K562 (cell line): ENCODE results near the gene USP4. TPM values are rescaled to one million over a fixed set of nuclear protein-coding genes. Genes with fewer than 3 reads are reported as not detected.

Source experiments
- ATAC-seq: fragments of 200-7000 bp; cut with Tn5 transposase; 3 replicates; pipeline ENCODE4 v1.9.1; 2020; ENCODE audit warnings: moderate library complexity
- BruUV-seq: library from RNA; stranded (reverse); fragments of 400-500 nt; replicated peaks from 2 replicates; lab custom pipeline; 2021; lab: Mats Ljungman, UMichigan
- CTCF ChIA-PET: fragments of 300-600 bp; formaldehyde crosslinking; extraction: SDS; loops from one replicate; lab custom pipeline; 2021; ENCODE audit warnings: low intra/inter-chr PET ratio; lab: Yijun Ruan, JAX
- POLR2A ChIA-PET: fragments of 300-600, 350-650 bp; sonication (Branson Sonifier 250); formaldehyde crosslinking; extraction: SDS; loops from one replicate; lab custom pipeline; 2021; ENCODE audit warnings: antibody characterized with exemption, inconsistent platforms; lab: Yijun Ruan, JAX
- DNase-seq, 4 experiments: peaks; one replicate each; pipeline versions ENCODE4 v3.0.0 to v3.0.0-alpha.2; 2011 to 2018; ENCODE audit warnings: low spot score in 3 of 4, mixed read lengths in 3 of 4; ENCODE audit errors: extremely low read depth in 1 of 4
- FAIRE-seq: peaks from 2 replicates; lab custom pipeline; 2011; peaks lifted over from hg19 to GRCh38; lab: Jason Lieb, UNC
- H2AFZ ChIP-seq: 2 replicates; pipeline ENCODE4 v1.6.0; 2011; ENCODE audit warnings: low read depth, low read length, control low read depth, inconsistent platforms
- H3K27ac ChIP-seq: fragments of 200-600 bp; 3 replicates; pipeline ENCODE4 v1.8.0; 2011; ENCODE audit warnings: low read depth, mild to moderate bottlenecking, control low read depth, inconsistent platforms, low read length, moderate library complexity, mixed read lengths; ENCODE audit errors: extremely low read depth
- H3K27me3 ChIP-seq, 2 experiments: fragments of 300-600 bp in 1 of 2; 2 replicates in 1 of 2; 3 replicates in 1 of 2; pipeline versions ENCODE4 v1.6.0 to v1.8.0; 2011; ENCODE audit warnings: inconsistent platforms in 2 of 2, low read length in 2 of 2, mild to moderate bottlenecking in 1 of 2, mixed read lengths in 1 of 2, moderate library complexity in 1 of 2; ENCODE audit not compliant: control insufficient read depth in 2 of 2, insufficient read depth in 2 of 2
- H3K36me3 ChIP-seq: fragments of 300-600 bp; 3 replicates; pipeline ENCODE4 v1.8.0; 2011; ENCODE audit warnings: mild to moderate bottlenecking, low read length, inconsistent platforms; ENCODE audit not compliant: control insufficient read depth, insufficient read depth
- H3K4me1 ChIP-seq, 2 experiments: fragments of 200-600 bp in 1 of 2; replicated peaks in 1 of 2; 2 replicates in 1 of 2; 3 replicates in 1 of 2; pipeline versions ENCODE4 v1.5.1 to v1.8.0; 2011; ENCODE audit warnings: inconsistent platforms in 2 of 2, low read length in 2 of 2, mild to moderate bottlenecking in 1 of 2, mixed read lengths in 1 of 2, moderate library complexity in 1 of 2; ENCODE audit not compliant: control insufficient read depth in 2 of 2, insufficient read depth in 2 of 2
- H3K4me2 ChIP-seq: 2 replicates; pipeline ENCODE4 v1.6.1; 2011; ENCODE audit warnings: low read length, control low read depth, inconsistent platforms, mixed read lengths; ENCODE audit not compliant: insufficient read depth
- H3K4me3 ChIP-seq: fragments of 200-600 bp; sonication (generic), shearing (Covaris generic); 2 replicates; pipeline ENCODE4 v1.5.1; 2016; ENCODE audit warnings: control low read depth, inconsistent platforms
- H3K79me2 ChIP-seq: fragments of 200-600 bp; 3 replicates; pipeline ENCODE4 v1.8.0; 2011; ENCODE audit warnings: low read length, inconsistent platforms; ENCODE audit not compliant: control insufficient read depth, insufficient read depth
- H3K9ac ChIP-seq, 2 experiments: 2 replicates each; pipeline versions ENCODE4 v1.6.0 to v1.6.1; 2011; ENCODE audit warnings: low read depth in 2 of 2, low read length in 2 of 2, control low read depth in 1 of 2, inconsistent platforms in 1 of 2, mild to moderate bottlenecking in 1 of 2, mixed read lengths in 1 of 2; ENCODE audit not compliant: insufficient read depth in 1 of 2
- H3K9me1 ChIP-seq: one replicate; pipeline ENCODE4 v1.6.0; 2011; ENCODE audit warnings: inconsistent platforms, mild to moderate bottlenecking, low read length, moderate library complexity; ENCODE audit not compliant: control insufficient read depth, insufficient read depth
- H3K9me3 ChIP-seq: replicated peaks from 2 replicates; pipeline ENCODE4 v1.5.1; 2011; ENCODE audit warnings: low read depth, low read length, inconsistent platforms; ENCODE audit not compliant: control insufficient read depth, insufficient read depth
- H4K20me1 ChIP-seq: replicated peaks from 2 replicates; pipeline ENCODE4 v1.6.1; 2011; ENCODE audit warnings: low read length, inconsistent platforms, mixed read lengths; ENCODE audit not compliant: control insufficient read depth, insufficient read depth
- MBD2 ChIP-seq: sonication (generic); IDR thresholded peaks from 2 replicates; pipeline ENCODE4 v1.6.1; 2016; ENCODE audit warnings: low read depth, borderline replicate concordance
- PHF20 ChIP-seq: fragments of 450-650 bp; IDR thresholded peaks from 2 replicates; pipeline ENCODE4 v1.6.1; 2018; ENCODE audit not compliant: partially characterized antibody
- SLC30A9 ChIP-seq: fragments of 250-450 bp; sonication (Bioruptor Pico); IDR thresholded peaks from 2 replicates; pipeline ENCODE4 v1.8.0; 2022; ENCODE audit warnings: mild to moderate bottlenecking, moderate library complexity
- ZNF274 ChIP-seq: IDR thresholded peaks from 2 replicates; pipeline ENCODE4 v1.6.1; 2011; ENCODE audit warnings: low read depth, mild to moderate bottlenecking, low read length, moderate library complexity, borderline replicate concordance
- ZNF431 ChIP-seq: sonication (generic); formaldehyde crosslinking; IDR thresholded peaks from 2 replicates; pipeline ENCODE4 v1.8.0; 2022; ENCODE audit warnings: mild to moderate bottlenecking, missing genetic modification reagents
- WGBS: fragments of 100-300 bp; shearing (Covaris generic); methylation state at CpG from one replicate; pipeline ENCODE4 v1.1.6; 2016; ENCODE audit warnings: low coverage, mixed read lengths; ENCODE audit not compliant: insufficient coverage; ENCODE audit errors: missing lambda C conversion rate; 5-methylcytosine and 5-hydroxymethylcytosine counted together
- in situ Hi-C: fragments of 300-500 bp; cut with MboI; formaldehyde crosslinking; loops from 4 replicates; pipeline ENCODE4 v1.15.0; 2018; ENCODE audit warnings: inconsistent platforms, mixed read lengths
- intact Hi-C: fragments of 100-400 bp; cut with micrococcal nuclease; formaldehyde crosslinking; loops from 2 replicates; pipeline ENCODE4 v1.14.2; 2022
- polyA plus RNA-seq, 8 experiments: library from polyadenylated mRNA; depleted of rRNA in 4 of 8; stranded (reverse) in 5 of 8; unstranded in 3 of 8; fragments of >200 nt; fragmentation: Nextera tagmentation in 2 of 8; fragmentation: Illumina TruSeq in 1 of 8; extraction: Ambion mirVana in 2 of 8; extraction: Trizol in 1 of 8; gene quantifications; 2 replicates each; pipeline versions ENCODE4 v1.2.1 to v1.2.3, GENCODE V29; 2011 to 2014; ENCODE audit warnings: inconsistent platforms in 1 of 8, missing spikeins in 1 of 8
- total RNA-seq, 7 experiments: library from RNA; depleted of rRNA in 6 of 7; stranded (reverse); fragments of >200 nt in 6 of 7; fragmentation: Illumina TruSeq in 2 of 7; extraction: Trizol in 2 of 7; gene quantifications; 2 replicates each; pipeline versions ENCODE4 v1.2.1 to v1.2.3, GENCODE V29; 2011 to 2021; ENCODE audit warnings: low replicate concordance in 1 of 7
- TF ChIP-seq, protein P1 (sequence below): fragments of 450-650 bp; IDR thresholded peaks from 2 replicates; pipeline ENCODE4 v1.6.1; 2016; ENCODE audit warnings: low read depth
- TF ChIP-seq, protein P2 (sequence below): fragments of 450-650 bp; formaldehyde crosslinking; conservative IDR thresholded peaks from 2 replicates; pipeline ENCODE4 v1.4.0; 2022; ENCODE audit warnings: mild to moderate bottlenecking, missing genetic modification characterization

Gene USP4
- total and polyA plus RNA-seq, 9 of the 15 experiments (the other 6 are each of a cell fraction or from before 2014, with no cell fraction given) = 11.8 to 40.4 (median 22.9) TPM

DNA sequence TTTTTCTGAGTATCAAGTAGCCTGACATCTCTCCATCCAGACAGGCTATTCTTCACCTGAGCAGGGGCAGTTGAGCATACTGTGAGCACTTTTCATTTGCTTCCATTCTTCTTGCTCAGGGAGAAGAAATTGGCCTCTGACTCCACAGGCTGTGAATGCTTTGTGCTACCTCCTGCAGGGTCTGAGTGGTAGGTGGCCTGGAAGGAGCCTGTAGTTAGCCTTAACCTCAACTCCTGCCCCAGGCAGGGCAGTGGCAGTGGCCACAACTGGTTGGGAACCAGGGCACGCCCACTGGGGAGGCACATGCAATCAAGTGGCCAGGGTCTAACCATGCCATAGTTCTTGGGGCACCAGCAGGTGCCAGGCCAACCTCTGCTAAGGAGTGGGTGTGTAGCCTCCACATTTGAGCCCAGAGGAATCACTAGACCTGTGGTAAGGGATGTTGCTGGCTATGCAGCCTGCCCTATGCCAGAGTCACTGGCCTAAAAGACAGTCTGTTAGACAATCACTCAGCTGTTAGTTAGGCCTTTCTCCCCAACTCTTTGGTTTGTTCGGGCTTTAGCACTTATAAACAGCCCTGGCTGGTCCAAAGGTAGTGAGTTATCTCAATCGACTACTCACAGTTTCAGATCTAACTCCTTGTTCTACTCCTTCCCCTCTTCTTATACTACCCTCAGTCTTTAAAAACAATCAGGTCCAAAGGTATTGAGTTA is 70.3 kb downstream of the USP4 start:
- intact Hi-C loops = no loop called here
- Histone ChIP-seq H3K9ac (peak overlapping the region in 1 of 2 experiments; percentile 9; a peak in 2 of 4 replicates), H3K27me3 (no peaks in the 10 kb centered on the region), H3K79me2 (no peaks in the 10 kb centered on the region), H3K9me3 (no peaks in the 10 kb centered on the region), H3K27ac (no peak overlapping the region), H3K4me1 (no peaks in the 10 kb centered on the region; a peak in 3 of 5 replicates), H3K36me3 (peaks cover 16% of the 10 kb centered on the region; the same call in 2 of the 3 replicates), H2AFZ (no peak overlapping the region), H3K4me2 (no peak overlapping the region), H4K20me1 (no peaks in the 10 kb centered on the region), H3K9me1 (no peaks in the 10 kb centered on the region), H3K4me3 (no peak overlapping the region)
- POLR2A ChIA-PET = no interaction called here
- in situ Hi-C loops = no loop called here
- FAIRE-seq (no peak), ATAC-seq (no peak), DNase-seq (no peak)
- no TSS peak for BruUV-seq
- CTCF ChIA-PET = no interaction called here
- TF ChIP-seq ZNF431 (CRISPR knock-in tag) = no peak
- TF ChIP-seq PHF20 = no peak
- TF ChIP-seq MBD2 = no peak
- no peak for TF ChIP-seq ZNF274
- TF ChIP-seq, protein P1, sequence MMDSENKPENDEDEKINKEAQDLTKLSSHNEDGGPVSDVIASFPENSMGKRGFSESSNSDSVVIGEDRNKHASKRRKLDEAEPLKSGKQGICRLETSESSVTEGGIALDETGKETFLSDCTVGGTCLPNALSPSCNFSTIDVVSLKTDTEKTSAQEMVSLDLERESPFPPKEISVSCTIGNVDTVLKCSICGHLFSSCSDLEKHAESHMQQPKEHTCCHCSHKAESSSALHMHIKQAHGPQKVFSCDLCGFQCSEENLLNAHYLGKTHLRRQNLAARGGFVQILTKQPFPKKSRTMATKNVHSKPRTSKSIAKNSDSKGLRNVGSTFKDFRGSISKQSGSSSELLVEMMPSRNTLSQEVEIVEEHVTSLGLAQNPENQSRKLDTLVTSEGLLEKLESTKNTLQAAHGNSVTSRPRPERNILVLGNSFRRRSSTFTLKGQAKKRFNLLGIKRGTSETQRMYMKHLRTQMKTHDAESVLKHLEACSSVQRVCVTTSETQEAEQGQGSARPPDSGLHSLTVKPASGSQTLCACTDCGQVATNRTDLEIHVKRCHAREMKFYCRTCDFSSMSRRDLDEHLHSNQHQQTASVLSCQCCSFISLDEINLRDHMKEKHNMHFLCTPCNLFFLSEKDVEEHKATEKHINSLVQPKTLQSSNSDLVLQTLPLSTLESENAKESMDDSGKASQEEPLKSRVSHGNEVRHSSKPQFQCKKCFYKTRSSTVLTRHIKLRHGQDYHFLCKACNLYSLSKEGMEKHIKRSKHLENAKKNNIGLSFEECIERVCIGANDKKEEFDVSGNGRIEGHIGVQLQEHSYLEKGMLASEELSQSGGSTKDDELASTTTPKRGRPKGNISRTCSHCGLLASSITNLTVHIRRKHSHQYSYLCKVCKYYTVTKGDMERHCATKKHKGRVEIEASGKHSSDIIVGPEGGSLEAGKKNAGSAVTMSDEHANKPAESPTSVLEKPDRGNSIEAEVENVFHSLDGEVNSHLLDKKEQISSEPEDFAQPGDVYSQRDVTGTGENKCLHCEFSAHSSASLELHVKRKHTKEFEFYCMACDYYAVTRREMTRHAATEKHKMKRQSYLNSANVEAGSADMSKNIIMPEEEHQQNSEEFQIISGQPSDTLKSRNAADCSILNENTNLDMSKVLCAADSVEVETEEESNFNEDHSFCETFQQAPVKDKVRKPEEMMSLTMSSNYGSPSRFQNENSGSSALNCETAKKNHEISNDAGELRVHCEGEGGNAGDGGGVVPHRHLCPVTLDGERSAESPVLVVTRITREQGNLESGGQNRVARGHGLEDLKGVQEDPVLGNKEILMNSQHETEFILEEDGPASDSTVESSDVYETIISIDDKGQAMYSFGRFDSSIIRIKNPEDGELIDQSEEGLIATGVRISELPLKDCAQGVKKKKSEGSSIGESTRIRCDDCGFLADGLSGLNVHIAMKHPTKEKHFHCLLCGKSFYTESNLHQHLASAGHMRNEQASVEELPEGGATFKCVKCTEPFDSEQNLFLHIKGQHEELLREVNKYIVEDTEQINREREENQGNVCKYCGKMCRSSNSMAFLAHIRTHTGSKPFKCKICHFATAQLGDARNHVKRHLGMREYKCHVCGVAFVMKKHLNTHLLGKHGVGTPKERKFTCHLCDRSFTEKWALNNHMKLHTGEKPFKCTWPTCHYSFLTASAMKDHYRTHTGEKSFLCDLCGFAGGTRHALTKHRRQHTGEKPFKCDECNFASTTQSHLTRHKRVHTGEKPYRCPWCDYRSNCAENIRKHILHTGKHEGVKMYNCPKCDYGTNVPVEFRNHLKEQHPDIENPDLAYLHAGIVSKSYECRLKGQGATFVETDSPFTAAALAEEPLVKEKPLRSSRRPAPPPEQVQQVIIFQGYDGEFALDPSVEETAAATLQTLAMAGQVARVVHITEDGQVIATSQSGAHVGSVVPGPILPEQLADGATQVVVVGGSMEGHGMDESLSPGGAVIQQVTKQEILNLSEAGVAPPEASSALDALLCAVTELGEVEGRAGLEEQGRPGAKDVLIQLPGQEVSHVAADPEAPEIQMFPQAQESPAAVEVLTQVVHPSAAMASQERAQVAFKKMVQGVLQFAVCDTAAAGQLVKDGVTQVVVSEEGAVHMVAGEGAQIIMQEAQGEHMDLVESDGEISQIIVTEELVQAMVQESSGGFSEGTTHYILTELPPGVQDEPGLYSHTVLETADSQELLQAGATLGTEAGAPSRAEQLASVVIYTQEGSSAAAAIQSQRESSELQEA = no peak
- TF ChIP-seq, protein P2, sequence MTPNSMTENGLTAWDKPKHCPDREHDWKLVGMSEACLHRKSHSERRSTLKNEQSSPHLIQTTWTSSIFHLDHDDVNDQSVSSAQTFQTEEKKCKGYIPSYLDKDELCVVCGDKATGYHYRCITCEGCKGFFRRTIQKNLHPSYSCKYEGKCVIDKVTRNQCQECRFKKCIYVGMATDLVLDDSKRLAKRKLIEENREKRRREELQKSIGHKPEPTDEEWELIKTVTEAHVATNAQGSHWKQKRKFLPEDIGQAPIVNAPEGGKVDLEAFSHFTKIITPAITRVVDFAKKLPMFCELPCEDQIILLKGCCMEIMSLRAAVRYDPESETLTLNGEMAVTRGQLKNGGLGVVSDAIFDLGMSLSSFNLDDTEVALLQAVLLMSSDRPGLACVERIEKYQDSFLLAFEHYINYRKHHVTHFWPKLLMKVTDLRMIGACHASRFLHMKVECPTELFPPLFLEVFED = no peak
- TF ChIP-seq SLC30A9 (CRISPR knock-in tag) = no peak
- 85% methylated on average over 3 of the region's 3 CpGs for WGBS
